PC-9 (cell line): Measurements from ENCODE around the gene SMIM21. TPM values are rescaled to one million over a fixed set of nuclear protein-coding genes. Genes with fewer than 3 reads are reported as not detected.

Source experiments
- BruUV-seq: library from RNA; stranded (reverse); fragments of 400-500 nt; replicated peaks from 2 replicates; lab custom pipeline; 2021; lab: Mats Ljungman, UMichigan
- CTCF ChIA-PET: fragments of 300-600 bp; sonication (Branson Sonifier 250); formaldehyde crosslinking; loops from one replicate; lab custom pipeline; 2022; ENCODE audit warnings: antibody characterized with exemption; lab: Charles Lee
- POLR2A ChIA-PET: fragments of 300-600 bp; sonication (Branson Sonifier 250); formaldehyde crosslinking; loops from one replicate; lab custom pipeline; 2022; ENCODE audit warnings: antibody characterized with exemption; ENCODE audit not compliant: unreplicated experiment; lab: Charles Lee
- DNase-seq, 2 experiments: peaks; one replicate each; pipeline versions ENCODE4 v3.0.0 to v3.0.0-alpha.2; 2015 to 2022; ENCODE audit warnings: mixed read lengths in 1 of 2
- H2AFZ ChIP-seq: fragments of 200-600 bp; sonication (generic); 2 replicates; pipeline ENCODE4 v1.8.1; 2017; ENCODE audit warnings: antibody characterized with exemption
- H3F3A ChIP-seq: fragments of 200-600 bp; sonication (generic); 2 replicates; pipeline ENCODE4 v1.8.1; 2017; ENCODE audit warnings: antibody characterized with exemption, mild to moderate bottlenecking, low read depth; ENCODE audit not compliant: insufficient read depth
- H3K27ac ChIP-seq: fragments of 200-600 bp; sonication (generic); 2 replicates; pipeline ENCODE4 v1.6.1; 2016; ENCODE audit warnings: mixed run types
- H3K27me3 ChIP-seq: fragments of 200-600 bp; sonication (generic); 2 replicates; pipeline ENCODE4 v1.6.1; 2016; ENCODE audit warnings: low read depth, mixed run types; ENCODE audit not compliant: insufficient read depth
- H3K36me3 ChIP-seq: fragments of 200-600 bp; sonication (generic); 2 replicates; pipeline ENCODE4 v1.6.1; 2016; ENCODE audit warnings: low read depth, mixed run types
- H3K4me1 ChIP-seq: fragments of 200-600 bp; sonication (generic); replicated peaks from 2 replicates; pipeline ENCODE4 v1.6.1; 2016; ENCODE audit warnings: mixed run types; ENCODE audit not compliant: insufficient read depth
- H3K4me2 ChIP-seq: fragments of 200-600 bp; sonication (generic); 2 replicates; pipeline ENCODE4 v1.6.1; 2017; ENCODE audit warnings: mixed run types
- H3K4me3 ChIP-seq: fragments of 200-600 bp; sonication (generic); 2 replicates; pipeline ENCODE4 v1.6.1; 2016; ENCODE audit warnings: mixed run types
- H3K79me2 ChIP-seq: fragments of 200-600 bp; sonication (generic); 2 replicates; pipeline ENCODE4 v1.6.1; 2017; ENCODE audit warnings: low read depth, mixed run types
- H3K9me2 ChIP-seq: fragments of 200-600 bp; sonication (generic); 2 replicates; pipeline ENCODE4 v1.8.1; 2017; ENCODE audit warnings: mild to moderate bottlenecking; ENCODE audit not compliant: insufficient read depth
- H3K9me3 ChIP-seq: fragments of 200-600 bp; sonication (generic); 2 replicates; pipeline ENCODE4 v1.8.1; 2016; ENCODE audit warnings: low read depth; ENCODE audit not compliant: insufficient read depth
- H4K20me1 ChIP-seq: fragments of 200-600 bp; sonication (generic); 2 replicates; pipeline ENCODE4 v1.8.1; 2017; ENCODE audit not compliant: insufficient read depth
- CTCF ChIP-seq: fragments of 200-600 bp; sonication (generic); conservative IDR thresholded peaks from 2 replicates; pipeline ENCODE4 v1.6.1; 2017; ENCODE audit warnings: mixed run types, antibody characterized with exemption, mild to moderate bottlenecking, moderate library complexity
- EZH2 ChIP-seq: fragments of 200-600 bp; sonication (generic); IDR thresholded peaks from 2 replicates; pipeline ENCODE4 v1.8.0; 2017; ENCODE audit warnings: antibody characterized with exemption, low read depth
- intact Hi-C: fragments of 100-400 bp; cut with micrococcal nuclease; formaldehyde crosslinking; loops from one replicate; pipeline ENCODE4 v1.10.0; 2022; ENCODE audit not compliant: unreplicated experiment
- total RNA-seq: library from RNA; stranded (reverse); gene quantifications from 2 replicates; pipeline ENCODE4 v1.2.3, GENCODE V29; 2021

SMIM21 gene
- total RNA-seq, 1 experiment from 2014 or later = not detected

- no peak overlapping the region for H3K4me2 ChIP-seq
- H3K27ac ChIP-seq = no peak overlapping the region
- H3K36me3 ChIP-seq = no peaks in the 10 kb centered on the region
- H3K4me1 ChIP-seq = no peaks in the 10 kb centered on the region
- no peak overlapping the region for H3K4me3 ChIP-seq
- ChIA-PET POLR2A (no interaction called here), CTCF (no interaction called here)
- BruUV-seq = no TSS peak
- H3K9me2 ChIP-seq = no peaks in the 10 kb centered on the region
- no peak for DNase-seq
- H4K20me1 ChIP-seq = no peaks in the 10 kb centered on the region
- H2AFZ ChIP-seq = no peak overlapping the region
- H3K79me2 ChIP-seq = no peaks in the 10 kb centered on the region
- no peak for TF ChIP-seq EZH2
- TF ChIP-seq CTCF = no peak
- H3K27me3 ChIP-seq = peaks cover 35% of the 10 kb centered on the region
- no peaks in the 10 kb centered on the region for H3F3A ChIP-seq
- intact Hi-C loops = no loop called here
- no peaks in the 10 kb centered on the region for H3K9me3 ChIP-seq
These were observed 44.3 kb upstream of the SMIM21 start for GRCh38 chr18:75471850-75472249.

- H3F3A ChIP-seq = no peaks in the 10 kb centered on the region
- H3K27me3 ChIP-seq = peaks cover 72% of the 10 kb centered on the region
- POLR2A ChIA-PET = no interaction called here
- no peak overlapping the region for H3K4me2 ChIP-seq
- H3K9me2 ChIP-seq = no peaks in the 10 kb centered on the region
- no peaks in the 10 kb centered on the region for H3K4me1 ChIP-seq
- H4K20me1 ChIP-seq = no peaks in the 10 kb centered on the region
- no peaks in the 10 kb centered on the region for H3K79me2 ChIP-seq
- BruUV-seq = no TSS peak
- TF ChIP-seq EZH2 = no peak
- TF ChIP-seq CTCF = no peak
- no peak overlapping the region for H3K27ac ChIP-seq
- no peak overlapping the region for H2AFZ ChIP-seq
- CTCF ChIA-PET = no interaction called here
- no peaks in the 10 kb centered on the region for H3K36me3 ChIP-seq
- no peak for DNase-seq
- intact Hi-C loops = no loop called here
- no peaks in the 10 kb centered on the region for H3K9me3 ChIP-seq
- no peak overlapping the region for H3K4me3 ChIP-seq
These were observed 40.3 kb upstream of the SMIM21 start for GRCh38 chr18:75467851-75468250.

GRCh38 chr18:75467281-75467795, 39.8 kb upstream of the SMIM21 start:
- Histone ChIP-seq H3K27ac (no peak overlapping the region), H3K79me2 (no peaks in the 10 kb centered on the region), H3K36me3 (no peaks in the 10 kb centered on the region), H3K9me3 (no peaks in the 10 kb centered on the region), H3K4me2 (no peak overlapping the region), H3K4me1 (no peaks in the 10 kb centered on the region), H3F3A (no peaks in the 10 kb centered on the region), H3K27me3 (peaks cover 77% of the 10 kb centered on the region), H3K9me2 (no peaks in the 10 kb centered on the region), H4K20me1 (no peaks in the 10 kb centered on the region), H3K4me3 (no peak overlapping the region), H2AFZ (no peak overlapping the region)
- TF ChIP-seq EZH2 = no peak
- TF ChIP-seq CTCF = no peak
- ChIA-PET POLR2A (no interaction called here), CTCF (no interaction called here)
- DNase-seq = no peak
- no TSS peak for BruUV-seq
- intact Hi-C loops = no loop called here
